Uterus (tissue), 2 donors: Measurements from ENCODE around the gene LILRB2.
"Not testable (repeated sequence)": the region's sequence is repeated elsewhere in the genome, so short reads cannot be mapped to it uniquely, and the experiment has no call there.

Experiments used
- POLR2A ChIP-seq, 2 donors: fragments of 450-650 bp; IDR thresholded peaks; one replicate each; pipeline ENCODE4 v1.6.1; 2016; ENCODE audit warnings: antibody characterized with exemption in 2 of 2, mild to moderate bottlenecking in 1 of 2, moderate library complexity in 1 of 2
- TF ChIP-seq, protein P1 (sequence below), 4 experiments: fragments of 200-600 bp in 2 of 4; fragments of 450-650 bp in 2 of 4; sonication (generic) in 2 of 4; IDR thresholded peaks; one replicate each; pipeline ENCODE4 v1.5.1; 2016 to 2019; ENCODE audit warnings: antibody characterized with exemption in 4 of 4, mild to moderate bottlenecking in 2 of 4, moderate library complexity in 1 of 4

DNA sequence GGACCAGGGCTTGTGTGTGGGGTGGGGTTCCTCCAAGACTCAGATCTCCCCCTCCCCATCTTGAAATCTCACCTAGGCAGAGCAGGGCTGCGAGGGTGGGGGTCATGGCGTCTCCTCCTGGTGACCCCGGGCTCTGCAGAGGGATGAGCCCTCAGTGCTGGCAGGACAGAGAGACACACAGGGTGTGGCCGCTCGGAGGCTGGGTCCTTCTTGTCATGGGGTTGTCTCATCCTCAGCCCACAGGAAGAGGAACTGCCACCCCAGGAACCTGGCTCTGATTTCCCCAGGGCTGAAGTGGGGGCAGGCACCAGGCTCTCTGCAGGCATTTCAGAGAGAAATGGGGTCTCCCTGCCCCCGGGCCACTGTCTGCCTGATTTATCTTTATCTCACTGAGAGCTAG is 38.3 kb downstream of the LILRB2 start, which contains the start of gene LILRA6:
- not testable (repeated sequence) for TF ChIP-seq POLR2A (IDR thresholded peaks at IDR 0.05)
- TF ChIP-seq, protein P1, sequence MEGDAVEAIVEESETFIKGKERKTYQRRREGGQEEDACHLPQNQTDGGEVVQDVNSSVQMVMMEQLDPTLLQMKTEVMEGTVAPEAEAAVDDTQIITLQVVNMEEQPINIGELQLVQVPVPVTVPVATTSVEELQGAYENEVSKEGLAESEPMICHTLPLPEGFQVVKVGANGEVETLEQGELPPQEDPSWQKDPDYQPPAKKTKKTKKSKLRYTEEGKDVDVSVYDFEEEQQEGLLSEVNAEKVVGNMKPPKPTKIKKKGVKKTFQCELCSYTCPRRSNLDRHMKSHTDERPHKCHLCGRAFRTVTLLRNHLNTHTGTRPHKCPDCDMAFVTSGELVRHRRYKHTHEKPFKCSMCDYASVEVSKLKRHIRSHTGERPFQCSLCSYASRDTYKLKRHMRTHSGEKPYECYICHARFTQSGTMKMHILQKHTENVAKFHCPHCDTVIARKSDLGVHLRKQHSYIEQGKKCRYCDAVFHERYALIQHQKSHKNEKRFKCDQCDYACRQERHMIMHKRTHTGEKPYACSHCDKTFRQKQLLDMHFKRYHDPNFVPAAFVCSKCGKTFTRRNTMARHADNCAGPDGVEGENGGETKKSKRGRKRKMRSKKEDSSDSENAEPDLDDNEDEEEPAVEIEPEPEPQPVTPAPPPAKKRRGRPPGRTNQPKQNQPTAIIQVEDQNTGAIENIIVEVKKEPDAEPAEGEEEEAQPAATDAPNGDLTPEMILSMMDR (IDR thresholded peaks at IDR 0.05) = not testable (repeated sequence)
